HK-2 (cell line): ENCODE results near the gene TGFA.

ENCODE experiments used
- DNase-seq: peaks from one replicate; pipeline ENCODE4 v3.0.0-alpha.2; 2018; ENCODE audit not compliant: unreplicated experiment

TGFA gene

GRCh38 chr2:70523996-70524965 lies 29.3 kb downstream of the TGFA start:
- DNase-seq, result peak; percentile 95

DNA sequence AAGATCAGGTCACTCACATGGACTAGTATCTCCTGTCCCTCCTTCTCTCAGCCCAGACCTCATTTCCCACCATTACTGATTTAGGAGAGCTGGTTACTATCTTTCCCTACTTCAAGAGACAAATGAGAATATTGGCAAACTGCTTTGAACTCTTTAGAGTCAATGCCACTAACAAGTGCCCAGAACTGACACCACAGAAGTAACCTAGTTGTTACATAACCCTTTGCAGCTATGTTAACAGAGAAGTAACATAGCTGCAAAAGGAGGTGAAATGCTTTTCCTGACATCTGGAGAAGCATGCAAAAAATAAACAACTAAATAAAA lies 30.0 kb downstream of the TGFA start:
- no peak for DNase-seq

DNA sequence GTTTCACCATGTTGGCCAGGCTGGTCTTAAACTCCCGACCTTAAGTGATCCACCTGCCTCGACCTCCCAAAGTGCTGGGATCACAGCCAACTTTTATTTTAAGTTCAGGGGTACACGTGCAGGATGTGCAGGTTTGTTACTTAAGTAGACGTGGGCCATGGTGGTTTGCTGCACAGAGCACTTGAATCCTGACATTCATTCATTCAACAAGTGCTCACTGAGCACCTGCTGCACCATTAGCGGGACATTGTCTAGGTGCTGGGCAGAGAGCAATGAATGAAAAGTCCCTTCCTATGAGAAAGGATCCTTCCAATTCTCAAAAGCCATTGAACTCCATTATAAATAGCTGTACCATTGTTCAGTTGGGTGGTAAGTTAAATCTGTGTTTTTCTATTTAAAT lies 31.0 kb downstream of the TGFA start:
- DNase-seq, result no peak

GRCh38 chr2:70520825-70521224 lies 32.8 kb downstream of the TGFA start:
- DNase-seq, result no peak

DNA sequence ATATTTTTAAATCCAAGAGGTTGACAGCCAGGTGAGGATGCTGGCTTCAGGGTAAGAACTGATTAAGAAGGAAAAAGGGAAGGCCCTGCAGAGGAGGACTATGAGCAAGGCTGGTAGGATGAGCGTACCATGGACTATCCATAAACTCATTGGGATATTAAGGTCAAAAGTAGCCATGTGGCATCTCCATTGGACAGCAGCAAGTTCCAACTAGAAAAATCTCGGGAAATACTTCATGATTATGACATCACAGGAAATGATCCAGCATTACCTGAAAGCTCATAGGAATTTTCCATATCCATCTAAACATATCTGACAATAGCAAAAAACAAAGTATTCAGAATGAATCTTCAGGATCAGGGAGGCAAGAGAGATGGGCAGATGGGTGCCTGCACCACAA lies 34.2 kb downstream of the TGFA start:
- no peak for DNase-seq

GRCh38 chr2:70518557-70518956 lies 35.1 kb downstream of the TGFA start:
- DNase-seq, result no peak

- DNase-seq, result no peak
Measured at GRCh38 chr2:70517804-70518203, 35.8 kb downstream of the TGFA start.

DNA sequence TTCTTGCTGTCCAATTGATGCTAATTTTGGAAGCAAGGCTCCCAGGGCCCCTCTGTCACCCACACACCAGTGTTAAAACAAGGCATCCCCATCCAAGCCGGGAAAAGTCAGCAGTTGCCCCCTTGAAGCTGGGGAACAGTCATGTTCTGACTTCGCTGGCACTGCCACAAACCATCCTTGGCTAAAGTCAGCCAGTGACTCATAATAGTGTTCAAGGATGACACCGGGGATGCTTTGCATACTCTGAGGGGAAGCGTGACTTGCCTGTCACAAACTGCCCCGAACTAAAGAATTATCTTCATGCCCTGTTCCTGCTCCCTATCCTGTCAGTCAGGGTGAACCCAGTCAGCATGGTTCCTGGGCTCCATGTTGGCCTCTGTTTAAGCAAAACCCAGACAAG lies 37.0 kb downstream of the TGFA start:
- DNase-seq, result peak; percentile 50

DNA sequence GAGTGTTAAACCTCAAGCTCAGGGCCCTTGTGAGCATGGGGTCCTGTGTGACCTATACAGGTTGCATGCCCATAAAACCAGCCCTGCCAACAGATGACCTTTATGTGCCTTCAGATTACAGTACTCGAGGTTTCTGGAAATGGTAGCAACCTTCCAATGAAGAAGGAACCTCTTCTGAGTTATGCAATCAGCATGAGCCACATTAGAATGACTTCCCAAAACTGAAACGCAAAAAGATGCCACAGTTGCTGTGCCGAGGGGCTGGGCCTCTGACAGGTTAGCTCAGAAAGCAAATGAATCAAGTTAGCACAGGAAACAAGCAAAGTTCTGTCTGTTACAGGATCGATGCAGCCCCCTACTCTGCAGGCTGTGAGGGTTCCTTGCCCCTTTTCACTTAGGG lies 37.7 kb downstream of the TGFA start:
- DNase-seq, result no peak

DNA sequence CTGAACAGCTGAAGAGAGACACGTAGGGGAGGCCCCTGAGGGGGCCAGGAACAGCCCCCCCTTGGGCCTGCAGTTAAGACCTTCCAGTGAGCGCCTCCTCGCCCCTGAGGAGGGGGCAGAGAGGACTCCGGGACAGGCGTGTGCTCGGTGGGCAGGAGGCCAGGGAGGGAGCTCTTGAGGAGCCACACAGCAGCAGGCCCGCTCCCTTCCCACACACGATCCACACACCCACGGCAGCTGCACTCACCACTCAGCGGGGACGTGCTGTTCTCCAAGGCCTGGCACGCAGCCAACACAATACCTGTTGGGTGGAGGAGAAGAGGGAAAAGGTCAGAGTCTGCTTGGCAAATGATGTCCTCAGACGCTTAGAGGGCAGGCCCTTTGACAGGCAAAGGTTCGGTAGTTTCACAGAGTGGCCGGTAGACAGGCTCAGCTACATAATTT lies 39.0 kb downstream of the TGFA start:
- no peak for DNase-seq

DNA sequence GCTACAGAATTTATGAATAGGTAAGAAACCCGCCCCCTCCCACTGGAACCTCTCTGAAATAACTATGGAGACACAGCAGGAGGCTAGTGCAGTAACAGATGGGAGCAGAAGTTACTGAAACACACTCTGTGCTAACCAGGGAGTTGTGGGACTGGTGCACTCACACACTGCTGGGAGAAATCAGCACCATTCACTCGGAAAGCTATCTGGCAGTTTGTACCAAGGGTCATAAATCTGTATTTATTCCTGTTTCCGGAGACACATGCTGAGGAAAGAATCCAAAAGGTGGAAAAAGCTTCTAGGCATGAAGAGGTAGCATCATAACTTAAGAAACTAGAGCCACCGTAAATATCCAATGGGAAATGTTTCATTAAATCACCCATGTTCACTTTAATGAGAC lies 39.9 kb downstream of the TGFA start:
- DNase-seq, result no peak

GRCh38 chr2:70511971-70512729 lies 41.5 kb downstream of the TGFA start:
- no peak for DNase-seq

- no peak for DNase-seq
Measured at GRCh38 chr2:70510313-70510712, 43.3 kb downstream of the TGFA start.

DNA sequence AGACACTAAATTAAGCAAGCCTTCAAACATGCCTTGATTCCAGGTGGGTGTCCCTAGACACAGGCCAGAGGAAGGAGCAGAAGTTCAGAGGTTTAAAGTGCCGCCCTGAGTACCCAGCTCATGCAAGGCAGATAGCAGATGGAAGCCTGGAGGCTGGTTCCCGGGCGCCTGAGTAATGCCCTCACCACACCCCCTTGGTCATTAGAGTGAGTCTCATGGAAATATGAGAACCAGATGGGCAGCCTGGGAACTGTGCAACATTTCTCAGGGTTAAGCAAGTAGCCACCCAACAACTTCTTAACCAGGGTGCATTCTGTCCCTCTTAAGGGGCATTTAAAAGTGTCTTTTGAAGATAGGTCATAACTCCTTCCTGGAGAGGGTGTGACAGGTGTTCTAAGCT lies 44.1 kb downstream of the TGFA start:
- DNase-seq, result no peak

DNA sequence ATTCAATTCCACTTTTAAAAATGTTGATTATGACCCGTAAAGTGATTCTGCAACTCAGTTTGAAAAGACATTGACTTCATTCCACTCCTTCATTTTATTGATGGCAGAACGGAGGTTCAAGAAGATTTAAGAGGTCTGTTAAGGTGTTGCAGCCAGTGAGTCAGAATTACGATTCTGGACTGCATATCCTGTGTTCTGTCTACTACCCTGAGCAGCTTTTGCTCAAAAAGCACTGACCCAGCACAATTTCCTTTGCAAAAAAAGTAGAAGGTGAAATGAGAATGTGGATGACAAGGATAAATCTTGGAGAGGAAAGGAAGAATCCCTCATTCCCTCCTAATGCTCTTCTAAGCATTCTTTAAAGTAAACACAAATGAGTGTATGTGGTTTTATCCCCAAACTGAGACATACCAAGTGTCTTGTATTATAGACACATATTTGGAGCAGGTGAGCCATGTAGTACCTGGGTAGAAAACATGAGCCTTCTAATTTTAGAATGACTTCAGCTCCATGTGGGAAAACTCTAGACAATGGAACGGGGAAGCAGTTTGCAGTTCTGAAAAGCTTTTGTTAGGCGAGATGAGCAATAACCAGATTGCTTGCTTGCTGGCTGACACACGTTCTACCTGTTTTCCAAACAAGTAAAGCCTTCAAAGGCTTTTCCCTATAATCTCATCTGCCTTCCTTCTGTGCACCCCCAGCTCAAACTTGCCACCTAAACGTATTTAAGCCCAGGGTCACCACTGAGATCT lies 44.7 kb downstream of the TGFA start:
- no peak for DNase-seq

- no peak for DNase-seq
Measured at GRCh38 chr2:70505613-70506391, 47.8 kb downstream of the TGFA start.

DNA sequence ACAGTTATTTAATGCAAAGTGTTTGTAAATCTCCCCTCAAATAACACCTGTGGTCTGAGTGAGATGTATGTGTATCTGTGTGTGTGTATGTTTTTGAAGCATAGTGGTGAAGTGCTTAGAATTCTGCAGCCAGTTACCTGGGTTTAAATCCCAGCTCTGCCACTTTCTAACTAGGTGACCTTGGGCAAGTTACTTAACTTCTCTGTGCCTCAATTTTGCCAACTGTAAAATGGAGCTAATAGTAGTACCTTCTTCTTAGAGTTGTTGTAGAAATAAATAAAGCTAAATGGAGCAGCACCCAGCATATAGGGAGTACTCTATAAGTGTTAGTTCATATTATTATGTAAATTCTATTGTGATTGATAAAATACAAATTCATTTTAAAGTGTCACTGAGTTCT lies 48.9 kb downstream of the TGFA start:
- no peak for DNase-seq

DNA sequence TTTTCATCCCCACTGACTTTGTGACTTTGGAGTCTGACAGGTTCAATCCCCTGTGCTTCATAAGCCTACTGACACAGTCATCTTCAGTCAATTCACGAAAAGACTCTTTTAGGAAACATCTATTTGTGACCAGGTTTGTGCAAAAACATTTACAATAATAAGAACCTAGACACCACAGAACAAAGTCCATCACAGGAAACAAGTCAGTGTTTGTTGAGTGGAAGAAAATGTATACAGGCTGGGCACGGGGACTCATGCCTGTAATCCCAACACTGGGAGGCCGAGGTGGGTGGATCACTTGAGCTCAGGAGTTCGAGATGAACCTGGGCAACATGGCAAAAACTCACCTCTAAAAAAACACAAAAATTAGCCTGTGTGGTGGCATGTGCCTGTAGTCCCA lies 49.7 kb downstream of the TGFA start:
- DNase-seq, result no peak

GRCh38 chr2:70501728-70502127 lies 51.9 kb downstream of the TGFA start:
- no peak for DNase-seq

DNA sequence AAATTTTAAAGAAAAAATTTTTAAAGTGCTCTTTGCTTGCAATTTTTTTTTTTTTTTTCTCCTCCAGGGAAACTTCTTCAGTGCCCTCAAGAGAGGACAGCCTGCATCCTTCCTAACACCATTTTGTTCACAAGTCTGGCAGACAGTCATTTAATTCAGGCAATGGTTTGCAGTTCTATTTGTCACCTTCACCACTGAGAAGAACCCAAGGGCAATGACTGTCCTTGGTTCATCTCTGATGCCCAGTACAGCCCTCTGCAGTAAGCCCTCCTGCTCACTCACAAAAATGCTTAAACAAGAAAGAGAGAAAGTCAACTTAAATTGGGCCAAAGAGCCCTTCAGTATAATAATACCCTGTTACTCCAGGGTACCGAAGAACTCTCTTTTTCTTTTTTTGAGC lies 52.4 kb downstream of the TGFA start:
- DNase-seq, result no peak

GRCh38 chr2:70499253-70499652 lies 54.4 kb downstream of the TGFA start:
- DNase-seq, result no peak

DNA sequence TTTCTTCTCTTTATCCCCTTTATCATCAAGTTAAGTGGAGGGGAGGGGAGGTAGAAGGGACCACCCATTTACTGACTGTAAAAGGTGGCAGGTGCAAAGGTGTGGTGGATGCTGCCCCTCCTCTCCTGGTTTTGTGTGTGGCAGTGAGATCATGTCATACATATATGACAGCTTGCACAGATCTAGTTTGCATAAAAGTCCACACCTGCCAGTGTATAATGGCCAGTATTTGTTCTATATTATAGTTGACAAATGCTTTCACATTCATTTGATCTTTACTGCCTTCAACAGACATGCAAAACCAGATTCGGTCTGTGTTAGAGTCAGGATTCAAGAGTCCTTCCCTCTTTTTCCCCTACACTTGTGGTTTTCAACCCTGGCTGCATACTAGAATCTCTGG lies 55.1 kb downstream of the TGFA start:
- DNase-seq, result no peak
